Testis (tissue), 2 donors: ENCODE measurements around the gene PTPN21.

ENCODE experiments used
- POLR2A ChIP-seq: fragments of 450-650 bp; IDR thresholded peaks from one replicate; pipeline ENCODE4 v1.6.1; 2017; ENCODE audit warnings: antibody characterized with exemption, mild to moderate bottlenecking, moderate library complexity
- TF ChIP-seq, protein P1 (sequence below), 3 experiments: fragments of 450-650 bp in 2 of 3; fragments of 200-600 bp in 1 of 3; sonication (generic) in 1 of 3; IDR thresholded peaks; one replicate each; pipeline ENCODE4 v1.5.1; 2016 to 2019; ENCODE audit warnings: antibody characterized with exemption in 3 of 3, mild to moderate bottlenecking in 2 of 3, moderate library complexity in 1 of 3

DNA sequence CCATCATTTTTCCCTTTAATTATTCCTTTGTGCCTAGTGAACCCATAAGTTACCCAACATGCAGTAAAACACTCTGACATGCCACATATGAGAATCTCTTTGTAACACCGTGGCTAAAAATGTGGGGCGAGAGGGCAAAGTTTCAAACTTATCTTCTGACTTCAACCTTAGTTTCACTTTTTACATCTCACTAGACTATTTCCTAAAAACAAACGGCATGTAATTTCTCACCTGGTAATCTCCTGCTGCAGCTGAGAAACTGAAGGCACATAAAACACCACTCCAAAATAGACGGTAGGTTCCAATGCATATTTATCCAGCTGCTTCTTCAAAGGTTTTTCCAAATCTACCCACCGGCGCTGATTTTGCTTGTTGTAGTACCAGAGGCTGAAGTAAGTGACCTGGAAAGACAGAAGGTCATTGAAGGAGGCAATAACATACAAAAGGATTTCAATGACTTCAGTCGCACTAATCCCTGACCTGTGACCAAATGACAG lies 37.9 kb downstream of the PTPN21 start:
- TF ChIP-seq, protein P1, sequence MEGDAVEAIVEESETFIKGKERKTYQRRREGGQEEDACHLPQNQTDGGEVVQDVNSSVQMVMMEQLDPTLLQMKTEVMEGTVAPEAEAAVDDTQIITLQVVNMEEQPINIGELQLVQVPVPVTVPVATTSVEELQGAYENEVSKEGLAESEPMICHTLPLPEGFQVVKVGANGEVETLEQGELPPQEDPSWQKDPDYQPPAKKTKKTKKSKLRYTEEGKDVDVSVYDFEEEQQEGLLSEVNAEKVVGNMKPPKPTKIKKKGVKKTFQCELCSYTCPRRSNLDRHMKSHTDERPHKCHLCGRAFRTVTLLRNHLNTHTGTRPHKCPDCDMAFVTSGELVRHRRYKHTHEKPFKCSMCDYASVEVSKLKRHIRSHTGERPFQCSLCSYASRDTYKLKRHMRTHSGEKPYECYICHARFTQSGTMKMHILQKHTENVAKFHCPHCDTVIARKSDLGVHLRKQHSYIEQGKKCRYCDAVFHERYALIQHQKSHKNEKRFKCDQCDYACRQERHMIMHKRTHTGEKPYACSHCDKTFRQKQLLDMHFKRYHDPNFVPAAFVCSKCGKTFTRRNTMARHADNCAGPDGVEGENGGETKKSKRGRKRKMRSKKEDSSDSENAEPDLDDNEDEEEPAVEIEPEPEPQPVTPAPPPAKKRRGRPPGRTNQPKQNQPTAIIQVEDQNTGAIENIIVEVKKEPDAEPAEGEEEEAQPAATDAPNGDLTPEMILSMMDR (IDR thresholded peaks at IDR 0.05): no peak
- no peak for TF ChIP-seq POLR2A
